GM21360 (cell line): ENCODE measurements around the gene PUDP.

Experiments used
- ATAC-seq: cut with Tn5 transposase; IDR thresholded peaks from one replicate; pipeline ENCODE4 v1.9.1; 2021; ENCODE audit warnings: mild to moderate bottlenecking, moderate library complexity; ENCODE audit not compliant: unreplicated experiment

PUDP gene

GRCh38 chrX:7076245-7076661 is 71.7 kb downstream of the PUDP start:
- ATAC-seq: no peak

- ATAC-seq: no peak
Observed at GRCh38 chrX:7074908-7075204, 73.1 kb downstream of the PUDP start.

- ATAC-seq: no peak
Observed at GRCh38 chrX:7074148-7074907, 73.6 kb downstream of the PUDP start.

- ATAC-seq: no peak
Observed at GRCh38 chrX:7073336-7073735, 74.6 kb downstream of the PUDP start.

GRCh38 chrX:7072856-7073255 is 75.1 kb downstream of the PUDP start:
- ATAC-seq: no peak

GRCh38 chrX:7071390-7071789 is 76.6 kb downstream of the PUDP start:
- ATAC-seq: peak; percentile 44

- no peak for ATAC-seq
Observed at GRCh38 chrX:7069556-7069955, 78.4 kb downstream of the PUDP start.

- no peak for ATAC-seq
Observed at GRCh38 chrX:7068939-7069367, 79.0 kb downstream of the PUDP start.

GRCh38 chrX:7067256-7067655 is 80.7 kb downstream of the PUDP start:
- ATAC-seq: no peak

GRCh38 chrX:7065473-7065872 is 82.5 kb downstream of the PUDP start:
- no peak for ATAC-seq

- no peak for ATAC-seq
Observed at GRCh38 chrX:7062903-7063302, 85.0 kb downstream of the PUDP start.

GRCh38 chrX:7062276-7062675 is 85.7 kb downstream of the PUDP start:
- ATAC-seq: no peak

GRCh38 chrX:7061429-7061828 is 86.5 kb downstream of the PUDP start:
- no peak for ATAC-seq

GRCh38 chrX:7060444-7060843 is 87.5 kb downstream of the PUDP start:
- ATAC-seq: no peak

GRCh38 chrX:7059859-7060258 is 88.1 kb downstream of the PUDP start:
- ATAC-seq: peak; percentile 2

GRCh38 chrX:7059214-7059838 is 88.6 kb downstream of the PUDP start:
- ATAC-seq: peak; percentile 92

- no peak for ATAC-seq
Observed at GRCh38 chrX:7055386-7056137, 92.4 kb downstream of the PUDP start.

- ATAC-seq: no peak
Observed at GRCh38 chrX:7054219-7055216, 93.4 kb downstream of the PUDP start.

GRCh38 chrX:7052541-7052940 is 95.4 kb downstream of the PUDP start:
- ATAC-seq: no peak

GRCh38 chrX:7050271-7050670 is 97.7 kb downstream of the PUDP start:
- ATAC-seq: no peak

GRCh38 chrX:7047951-7048350 is 100.0 kb downstream of the PUDP start:
- ATAC-seq: no peak
